KBM-7 (cell line): ENCODE data around the gene ORM2.
"Not testable (repeated sequence)": the region's sequence is repeated elsewhere in the genome, so short reads cannot be mapped to it uniquely, and the experiment has no call there.

ENCODE experiments used
- DNase-seq: peaks from one replicate; pipeline ENCODE4 v3.0.0-alpha.2; 2015
- in situ Hi-C: fragments of 300-500 bp; cut with MboI; formaldehyde crosslinking; loops from 2 replicates; pipeline ENCODE4 v1.14.3; 2020; ENCODE audit warnings: low sequenced_read_pairs, low pct_unique_long_range_greater_than_20kb, mixed read lengths

ORM2 gene

DNA sequence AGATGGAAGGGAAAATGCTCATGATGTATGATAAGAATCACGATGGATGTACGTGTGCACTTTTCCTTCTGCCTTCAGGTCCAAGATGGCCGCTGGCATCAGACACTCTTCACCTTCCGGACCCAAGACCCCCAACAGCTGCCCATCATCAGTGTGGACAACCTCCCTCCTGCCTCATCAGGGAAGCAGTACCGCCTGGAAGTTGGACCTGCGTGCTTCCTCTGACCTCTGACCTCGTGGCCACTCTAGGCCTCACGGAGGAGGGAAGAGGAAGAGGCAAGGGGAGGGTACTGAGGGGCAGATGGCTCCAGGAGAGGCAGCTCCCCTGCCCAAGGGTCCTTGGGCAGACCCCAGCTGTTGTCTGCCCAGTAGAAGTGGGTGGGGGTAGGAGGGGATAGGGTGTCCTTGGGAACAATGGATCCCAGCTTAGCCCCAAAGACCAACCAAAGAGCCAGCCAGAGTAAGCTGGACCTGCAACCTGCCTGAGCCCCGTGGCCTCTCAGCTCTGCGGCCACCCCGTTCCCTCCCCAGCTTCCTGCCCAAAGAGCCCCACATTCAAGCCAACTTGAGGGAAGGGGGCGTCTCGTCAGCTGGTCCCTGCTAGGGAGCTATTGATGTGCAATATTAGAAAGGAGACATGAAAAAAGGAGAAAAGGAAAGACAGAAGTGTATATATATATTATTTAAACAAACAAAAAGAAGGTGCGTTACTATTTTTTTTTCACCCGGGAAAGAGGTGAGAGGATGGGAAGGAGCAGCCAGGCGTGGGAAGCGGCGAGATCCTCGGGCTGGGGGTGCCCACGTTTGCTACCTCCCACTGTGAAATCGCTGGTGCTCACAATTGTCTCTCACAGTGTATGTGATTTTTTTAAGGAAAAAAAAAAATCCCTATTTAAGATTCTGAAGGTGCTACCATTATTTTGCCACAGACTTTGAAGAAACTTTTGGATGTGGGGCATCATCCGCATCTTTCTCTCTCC lies 18.9 kb upstream of the ORM2 start:
- no peak for DNase-seq
- in situ Hi-C loops = no loop called here

DNA sequence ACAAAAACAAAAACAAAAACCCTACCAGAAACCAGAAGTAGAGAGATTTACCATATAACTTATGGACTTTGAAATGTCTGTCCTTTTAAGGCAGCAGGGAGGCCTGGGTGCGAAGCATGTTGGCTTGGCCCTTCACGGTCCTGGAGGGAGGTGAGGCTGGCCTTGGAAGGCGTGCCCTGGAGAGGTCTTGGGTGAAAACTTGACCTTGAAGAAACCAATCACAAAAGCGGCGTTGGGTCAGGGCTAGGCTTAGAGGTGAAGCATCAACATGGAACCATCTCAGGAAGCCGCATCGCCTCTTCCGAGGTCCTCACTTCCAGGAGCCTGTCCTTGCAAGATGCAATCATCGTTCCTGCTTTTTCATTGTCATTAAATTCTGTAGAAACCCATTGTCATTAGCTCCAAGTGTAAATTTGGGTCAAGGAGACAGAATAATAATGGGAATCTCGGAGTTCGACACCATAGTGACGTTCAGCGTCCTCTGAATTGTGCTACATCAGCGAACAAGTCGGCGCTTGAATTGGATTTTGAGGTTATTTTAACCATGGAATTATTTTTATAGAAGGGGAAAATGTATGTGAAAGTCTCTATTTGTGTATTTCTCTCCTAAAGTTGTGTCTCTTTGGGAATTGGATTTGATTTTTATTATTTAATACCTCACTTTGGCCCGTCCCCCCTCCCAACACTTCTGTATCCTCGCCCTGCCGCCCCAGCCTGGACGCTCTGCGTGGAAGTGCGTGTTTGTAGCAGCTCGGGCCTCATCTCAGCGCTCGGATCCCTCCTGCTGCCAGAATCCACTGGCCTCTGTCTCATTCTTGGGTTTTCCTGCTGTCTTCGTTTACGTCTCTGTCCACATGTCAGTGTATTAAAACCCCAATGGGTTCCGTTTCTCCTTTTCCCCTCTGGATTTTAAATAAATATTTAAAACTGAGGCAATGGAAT lies 17.8 kb upstream of the ORM2 start:
- in situ Hi-C loops = no loop called here
- no peak for DNase-seq

DNA sequence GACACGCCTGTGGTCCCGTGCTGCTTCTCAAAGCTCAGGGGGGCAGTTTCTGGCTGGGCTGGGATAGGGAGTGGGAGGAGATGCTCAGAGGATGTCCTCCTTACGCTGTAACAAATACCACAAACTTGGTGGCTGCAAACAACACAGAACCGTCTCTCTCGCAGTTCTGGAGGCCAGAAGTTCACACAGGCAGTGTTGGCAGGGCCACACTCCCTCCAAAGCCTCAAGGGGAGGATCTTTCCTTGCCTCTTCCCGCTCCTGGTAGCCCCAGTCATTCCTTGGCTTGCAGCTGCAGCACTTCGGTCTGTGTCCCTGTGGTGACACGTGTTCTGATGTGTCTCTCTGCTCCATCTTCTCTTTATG lies 17.2 kb upstream of the ORM2 start:
- no peak for DNase-seq
- in situ Hi-C loops = no loop called here

GRCh38 chr9:114313186-114313585 lies 16.5 kb upstream of the ORM2 start:
- DNase-seq = no peak
- in situ Hi-C loops = no loop called here

- in situ Hi-C loops = no loop called here
- DNase-seq = no peak
These were observed 15.3 kb upstream of the ORM2 start for GRCh38 chr9:114314256-114314867.

GRCh38 chr9:114314881-114315722 lies 14.6 kb upstream of the ORM2 start:
- in situ Hi-C loops = no loop called here
- no peak for DNase-seq

DNA sequence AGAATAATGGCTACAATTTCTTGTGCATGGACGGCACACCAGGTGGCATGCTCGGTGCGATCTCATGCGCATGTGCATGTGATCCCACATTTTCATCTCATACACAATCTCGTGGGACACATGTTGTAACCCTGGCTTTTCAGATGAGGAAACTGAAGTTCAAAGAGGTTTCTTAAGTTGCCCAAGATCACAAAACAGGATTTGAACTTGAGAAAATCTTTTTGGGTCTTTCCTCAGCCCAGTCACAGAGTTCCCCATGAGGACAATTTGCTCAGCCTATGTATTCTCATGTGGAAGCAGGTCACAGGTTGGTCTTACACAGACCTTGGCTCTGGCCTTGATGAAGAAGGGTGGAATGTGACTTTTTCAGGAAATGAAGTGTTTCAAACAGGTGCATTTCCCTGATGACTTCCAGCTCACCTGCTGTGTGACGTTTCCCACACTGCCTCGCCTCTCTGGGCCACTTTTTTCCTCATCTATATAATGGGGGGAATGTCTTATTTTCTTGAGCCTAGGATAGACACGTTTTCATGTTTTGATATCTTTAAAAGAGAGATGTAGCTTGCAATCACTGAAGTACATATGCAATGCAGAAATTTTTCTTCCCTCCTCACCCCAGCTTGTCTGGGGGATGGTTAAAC lies 13.8 kb upstream of the ORM2 start:
- in situ Hi-C loops = no loop called here
- no peak for DNase-seq

DNA sequence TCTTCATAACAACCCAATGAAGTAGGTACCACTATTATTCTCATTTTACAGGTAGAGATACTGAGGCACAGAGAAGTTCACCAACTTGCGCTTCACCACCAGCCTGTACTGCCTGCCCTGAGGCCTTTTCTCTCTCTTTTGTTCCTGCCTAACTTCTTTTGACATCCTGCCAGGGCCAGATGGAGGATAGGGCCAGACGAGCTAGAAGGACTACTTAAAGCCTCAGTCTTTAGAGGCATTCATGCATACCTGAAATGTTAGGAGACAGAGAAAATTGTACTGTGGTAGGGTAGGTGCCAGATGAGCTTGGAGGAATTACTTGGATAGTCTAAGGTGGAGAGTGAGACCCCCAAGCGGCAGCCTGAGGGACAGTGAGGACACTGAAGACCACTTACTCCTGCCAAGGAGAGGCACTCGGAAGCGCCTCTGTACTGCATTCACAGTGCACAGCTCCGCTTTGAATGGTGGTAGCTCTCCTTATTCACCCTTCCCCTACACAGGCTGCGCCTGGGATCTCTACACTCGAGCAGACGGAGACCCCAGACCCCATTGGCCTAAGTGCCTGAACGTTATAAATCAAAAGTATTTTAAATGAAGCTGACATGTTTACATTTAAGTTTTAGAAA lies 13.0 kb upstream of the ORM2 start:
- in situ Hi-C loops = no loop called here
- DNase-seq = no peak

DNA sequence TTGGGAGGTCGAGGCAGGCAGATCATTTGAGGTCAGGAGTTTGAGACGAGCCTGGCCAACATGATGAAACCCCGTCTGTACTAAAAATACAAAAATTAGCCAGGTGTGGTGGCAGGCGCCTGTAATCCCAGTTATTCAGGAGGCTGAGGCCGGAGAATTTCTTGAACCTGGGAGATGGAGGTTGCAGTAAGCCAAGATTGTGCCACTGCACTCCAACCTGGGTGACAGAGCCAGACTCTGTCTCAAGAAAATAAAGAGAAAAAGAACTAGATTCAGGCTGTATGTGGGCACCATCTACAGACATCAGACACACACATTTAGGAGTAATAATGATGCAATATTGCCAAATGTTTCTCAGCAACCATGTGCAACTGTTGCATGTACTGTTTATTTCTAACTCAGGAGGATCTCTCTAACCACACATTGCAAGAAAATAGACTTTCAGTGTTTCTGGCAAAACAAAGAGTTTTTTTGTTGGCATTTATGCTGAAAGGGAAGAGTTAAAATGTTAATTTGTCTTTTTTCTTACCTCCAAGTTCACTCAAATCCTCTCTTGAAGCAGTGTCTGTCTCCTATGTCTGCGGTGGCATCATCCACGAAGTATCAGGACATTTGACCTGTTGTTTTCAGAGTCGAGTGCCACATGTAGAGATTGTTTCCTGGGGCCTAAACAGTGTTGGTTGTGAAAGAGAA lies 11.9 kb upstream of the ORM2 start:
- DNase-seq = peak; percentile 18
- in situ Hi-C loops = no loop called here

DNA sequence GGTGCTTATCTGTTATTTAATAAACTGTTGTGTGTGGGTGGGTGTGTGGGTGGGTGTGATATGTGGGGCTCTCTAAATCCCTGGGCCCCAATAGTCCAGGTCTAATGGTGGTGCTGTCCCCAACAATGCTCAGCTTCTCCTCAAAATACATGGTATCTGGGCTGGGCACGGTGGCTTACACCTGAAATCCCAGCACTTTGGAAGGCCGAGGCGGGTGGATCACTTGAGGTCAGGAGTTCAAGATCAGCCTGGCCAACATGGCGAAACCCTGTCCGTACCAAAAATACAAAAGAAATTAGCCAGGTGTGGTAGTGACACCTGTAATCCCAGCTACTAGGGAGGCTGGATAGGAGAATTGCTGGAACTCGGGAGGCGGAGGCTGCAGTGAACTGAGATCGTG lies 11.3 kb upstream of the ORM2 start:
- DNase-seq = no peak
- in situ Hi-C loops = no loop called here

DNA sequence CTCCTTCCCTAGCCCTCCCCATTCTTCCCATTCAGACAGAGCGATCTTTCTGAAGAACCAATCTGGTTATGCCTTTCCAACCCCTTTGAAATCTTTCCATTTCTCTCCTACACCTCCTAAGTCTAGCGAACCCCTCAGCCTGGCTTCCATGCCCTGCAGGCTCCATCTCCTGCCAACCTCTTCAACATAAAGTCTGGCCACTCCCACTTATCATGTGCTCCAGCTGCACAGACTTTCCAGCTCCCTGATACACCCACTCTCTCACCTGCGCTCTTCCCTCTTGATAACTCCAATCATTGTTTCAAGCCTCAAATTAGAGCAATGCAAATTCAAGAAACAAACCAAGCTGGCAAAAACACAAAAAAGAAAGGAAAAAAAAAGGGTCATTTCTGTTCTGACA lies 10.5 kb upstream of the ORM2 start:
- DNase-seq = no peak
- in situ Hi-C loops = no loop called here

- DNase-seq, in situ Hi-C loops: not testable (repeated sequence)
These were observed 9.0 kb upstream of the ORM2 start for GRCh38 chr9:114320710-114321109.

DNA sequence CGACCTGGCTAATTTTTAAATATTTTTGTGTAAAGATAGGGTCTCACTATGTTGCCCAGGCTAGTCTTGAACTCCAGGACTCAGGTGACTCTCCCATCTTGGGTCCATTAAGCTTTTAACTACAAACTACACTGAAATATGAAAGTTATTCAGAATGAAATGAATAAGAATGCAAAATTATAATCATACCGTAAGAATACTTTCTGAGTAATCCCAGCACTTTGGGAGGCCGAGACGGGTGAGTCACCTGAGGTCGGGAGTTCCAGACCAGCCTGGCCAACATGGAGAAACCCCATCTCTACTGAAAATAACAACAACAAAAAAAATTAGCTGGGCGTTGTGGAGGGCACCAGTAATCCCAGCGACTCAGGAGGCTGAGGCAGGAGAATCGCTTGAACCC lies 7.9 kb upstream of the ORM2 start:
- DNase-seq = no peak
- in situ Hi-C loops = no loop called here

DNA sequence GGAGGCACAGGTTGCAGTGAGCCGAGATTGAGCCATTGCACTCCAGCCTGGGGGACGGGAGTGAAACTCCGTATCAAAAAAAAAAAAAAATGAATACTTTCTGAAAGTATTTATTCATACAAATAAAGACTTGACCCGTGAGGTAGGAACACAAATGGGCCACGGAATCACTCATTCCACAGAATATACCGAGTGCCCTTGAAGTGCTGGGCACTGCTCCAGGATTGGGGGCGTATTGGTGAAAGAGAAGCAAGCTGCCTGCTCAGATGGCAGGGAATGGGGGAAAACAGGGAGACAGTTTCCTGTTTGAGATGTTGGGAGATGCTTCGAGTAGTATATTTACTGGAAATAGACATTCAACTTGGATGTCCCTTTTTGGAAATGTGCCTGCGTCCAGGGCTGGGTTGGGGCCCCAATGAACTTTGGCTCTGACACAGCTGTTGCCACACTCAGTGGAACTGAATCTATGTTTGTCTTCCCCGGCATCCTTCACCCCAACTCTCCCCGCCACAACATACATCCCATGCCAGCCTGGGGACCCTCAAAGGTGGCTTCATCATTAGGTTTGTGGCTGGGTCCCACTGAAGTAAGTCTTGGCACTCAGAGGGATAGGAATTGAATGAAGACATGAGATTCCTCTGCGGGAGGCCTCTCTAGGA lies 7.4 kb upstream of the ORM2 start:
- in situ Hi-C loops, DNase-seq: not testable (repeated sequence)

- DNase-seq, in situ Hi-C loops: not testable (repeated sequence)
These were observed 6.7 kb upstream of the ORM2 start, which contains the start of gene ORM1 for GRCh38 chr9:114322831-114323531. TSS of gene ORM1 (plus strand) at chr9:114323098. CDS start at chr9:114323134, 36 bp downstream.

GRCh38 chr9:114323849-114324248 lies 5.8 kb upstream of the ORM2 start:
- DNase-seq, in situ Hi-C loops: not testable (repeated sequence)
